Right lobe of liver (tissue), 4 donors: ENCODE data around the gene ITPA.

Experiments
- CTCF ChIP-seq, 4 donors: fragments of 200-600 bp in 3 of 4; fragments of 450-650 bp in 1 of 4; IDR thresholded peaks; one replicate each; pipeline versions ENCODE4 v1.5.1 to v1.8.0; 2016 to 2022; ENCODE audit warnings: antibody characterized with exemption in 4 of 4, mild to moderate bottlenecking in 2 of 4
- POLR2A ChIP-seq: fragments of 450-650 bp; IDR thresholded peaks from one replicate; pipeline ENCODE4 v1.6.1; 2017; ENCODE audit warnings: antibody characterized with exemption, mild to moderate bottlenecking
- donor health status: DM: no; HTN: no; CAD: no.
- donor health status: DM: no; HTN: no; CAD: no.
- donor health status: DM: no; HTN: yes; CAD: no.

GRCh38 chr20:3245156-3245555 lies 35.9 kb downstream of the ITPA start:
- TF ChIP-seq POLR2A, result no peak
- no peak for TF ChIP-seq CTCF (IDR thresholded peaks at IDR 0.05)
